ENCODE data around the gene PARD3B.

DNA sequence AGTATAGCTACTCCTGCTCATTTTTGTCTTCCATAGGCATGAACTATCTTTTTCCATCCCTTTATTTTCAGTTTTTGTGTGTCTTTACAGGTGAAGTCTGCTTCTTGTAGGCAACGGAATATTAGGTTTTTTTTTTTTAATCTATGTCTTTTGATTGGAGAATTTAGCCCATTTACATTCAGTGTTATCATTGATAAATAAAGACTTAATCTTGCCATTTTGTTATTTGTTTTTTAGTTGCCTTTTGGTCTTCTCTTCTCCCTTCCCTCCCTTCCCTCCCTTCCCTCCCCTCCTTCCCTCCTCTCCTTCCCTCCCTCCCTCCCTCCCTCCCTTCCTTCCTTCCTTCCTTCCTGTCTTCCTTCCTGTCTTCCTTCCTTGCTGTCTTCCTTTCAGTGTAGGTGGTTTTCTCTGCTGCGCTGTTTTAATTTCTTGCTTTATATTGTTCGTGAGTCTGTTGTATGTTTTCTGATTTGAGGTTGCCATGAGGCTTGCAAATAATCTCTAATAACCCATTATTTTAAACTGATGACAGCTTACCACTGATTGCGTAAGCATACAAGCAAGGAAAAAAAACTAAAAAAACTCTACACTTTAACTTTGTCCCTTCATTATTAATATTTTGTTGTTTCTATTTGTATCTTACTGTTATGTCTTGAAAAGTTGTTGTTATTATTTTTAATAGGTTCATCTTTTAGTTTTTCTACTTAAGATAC lies 353.8 kb downstream of the PARD3B start:
- TF ChIP-seq, protein P1, sequence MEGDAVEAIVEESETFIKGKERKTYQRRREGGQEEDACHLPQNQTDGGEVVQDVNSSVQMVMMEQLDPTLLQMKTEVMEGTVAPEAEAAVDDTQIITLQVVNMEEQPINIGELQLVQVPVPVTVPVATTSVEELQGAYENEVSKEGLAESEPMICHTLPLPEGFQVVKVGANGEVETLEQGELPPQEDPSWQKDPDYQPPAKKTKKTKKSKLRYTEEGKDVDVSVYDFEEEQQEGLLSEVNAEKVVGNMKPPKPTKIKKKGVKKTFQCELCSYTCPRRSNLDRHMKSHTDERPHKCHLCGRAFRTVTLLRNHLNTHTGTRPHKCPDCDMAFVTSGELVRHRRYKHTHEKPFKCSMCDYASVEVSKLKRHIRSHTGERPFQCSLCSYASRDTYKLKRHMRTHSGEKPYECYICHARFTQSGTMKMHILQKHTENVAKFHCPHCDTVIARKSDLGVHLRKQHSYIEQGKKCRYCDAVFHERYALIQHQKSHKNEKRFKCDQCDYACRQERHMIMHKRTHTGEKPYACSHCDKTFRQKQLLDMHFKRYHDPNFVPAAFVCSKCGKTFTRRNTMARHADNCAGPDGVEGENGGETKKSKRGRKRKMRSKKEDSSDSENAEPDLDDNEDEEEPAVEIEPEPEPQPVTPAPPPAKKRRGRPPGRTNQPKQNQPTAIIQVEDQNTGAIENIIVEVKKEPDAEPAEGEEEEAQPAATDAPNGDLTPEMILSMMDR (IDR thresholded peaks at IDR 0.05) = no peak
- TF ChIP-seq, protein P2, sequence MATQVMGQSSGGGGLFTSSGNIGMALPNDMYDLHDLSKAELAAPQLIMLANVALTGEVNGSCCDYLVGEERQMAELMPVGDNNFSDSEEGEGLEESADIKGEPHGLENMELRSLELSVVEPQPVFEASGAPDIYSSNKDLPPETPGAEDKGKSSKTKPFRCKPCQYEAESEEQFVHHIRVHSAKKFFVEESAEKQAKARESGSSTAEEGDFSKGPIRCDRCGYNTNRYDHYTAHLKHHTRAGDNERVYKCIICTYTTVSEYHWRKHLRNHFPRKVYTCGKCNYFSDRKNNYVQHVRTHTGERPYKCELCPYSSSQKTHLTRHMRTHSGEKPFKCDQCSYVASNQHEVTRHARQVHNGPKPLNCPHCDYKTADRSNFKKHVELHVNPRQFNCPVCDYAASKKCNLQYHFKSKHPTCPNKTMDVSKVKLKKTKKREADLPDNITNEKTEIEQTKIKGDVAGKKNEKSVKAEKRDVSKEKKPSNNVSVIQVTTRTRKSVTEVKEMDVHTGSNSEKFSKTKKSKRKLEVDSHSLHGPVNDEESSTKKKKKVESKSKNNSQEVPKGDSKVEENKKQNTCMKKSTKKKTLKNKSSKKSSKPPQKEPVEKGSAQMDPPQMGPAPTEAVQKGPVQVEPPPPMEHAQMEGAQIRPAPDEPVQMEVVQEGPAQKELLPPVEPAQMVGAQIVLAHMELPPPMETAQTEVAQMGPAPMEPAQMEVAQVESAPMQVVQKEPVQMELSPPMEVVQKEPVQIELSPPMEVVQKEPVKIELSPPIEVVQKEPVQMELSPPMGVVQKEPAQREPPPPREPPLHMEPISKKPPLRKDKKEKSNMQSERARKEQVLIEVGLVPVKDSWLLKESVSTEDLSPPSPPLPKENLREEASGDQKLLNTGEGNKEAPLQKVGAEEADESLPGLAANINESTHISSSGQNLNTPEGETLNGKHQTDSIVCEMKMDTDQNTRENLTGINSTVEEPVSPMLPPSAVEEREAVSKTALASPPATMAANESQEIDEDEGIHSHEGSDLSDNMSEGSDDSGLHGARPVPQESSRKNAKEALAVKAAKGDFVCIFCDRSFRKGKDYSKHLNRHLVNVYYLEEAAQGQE (IDR thresholded peaks at IDR 0.05; ENCODE audit: insufficient read depth in 1 of 2, low read depth in 2 of 2, low read length in 1 of 2) = no peak
- TF ChIP-seq POLR2AphosphoS5 (IDR thresholded peaks at IDR 0.05; ENCODE audit: low read depth, low read length) = no peak
- TF ChIP-seq TCF7L2 (IDR thresholded peaks at IDR 0.05; ENCODE audit: low read depth, low read length) = no peak
- TF ChIP-seq SIN3A (IDR thresholded peaks at IDR 0.05; ENCODE audit: borderline replicate concordance, insufficient read depth, low read depth, low read length) = no peak

All from Panc1 (cell line).